ENCODE data around the gene NLRC3.

GRCh38 chr16:3532741-3533140 is 44.5 kb downstream of the NLRC3 start:
- TF ChIP-seq RAD21 (IDR thresholded peaks at IDR 0.05; ENCODE audit: low read depth): no peak
- no peak for TF ChIP-seq TAF1 (IDR thresholded peaks at IDR 0.05; ENCODE audit: low read depth)
- TF ChIP-seq CREB1 (IDR thresholded peaks at IDR 0.05; ENCODE audit: low read depth): no peak
- TF ChIP-seq REST (IDR thresholded peaks at IDR 0.05; ENCODE audit: low read depth): no peak
- TF ChIP-seq EP300 (IDR thresholded peaks at IDR 0.05; ENCODE audit: borderline replicate concordance): no peak
- TF ChIP-seq EGR1 (IDR thresholded peaks at IDR 0.05): no peak
- no peak for TF ChIP-seq CEBPB (IDR thresholded peaks at IDR 0.05)
